Astrocyte (in vitro differentiated cells and primary cell): ENCODE data around the gene RUSF1. TPM values are rescaled to one million over a fixed set of nuclear protein-coding genes. Genes with fewer than 3 reads are reported as not detected.

Experiments used
- total RNA-seq: library from RNA; stranded (reverse); gene quantifications from 2 replicates; pipeline ENCODE4 v1.2.1, GENCODE V29; 2021

RUSF1 gene
- total RNA-seq, 1 donor from 2014 or later, result 33.9 TPM

Other genes with a start within 250 kb of the RUSF1 start
- 0.20 TPM in 1 of 2 replicates, not detected in the other for gene ITGAM, start 248.4 kb downstream of the RUSF1 start, total RNA-seq
- gene ITGAX, start 153.2 kb downstream of the RUSF1 start, total RNA-seq, result 0.27 TPM in 1 of 2 replicates, not detected in the other
- not detected in 2 replicates for gene ITGAD, start 115.1 kb downstream of the RUSF1 start, total RNA-seq
- not detected in 2 replicates for gene COX6A2, start 80.0 kb downstream of the RUSF1 start, total RNA-seq
- 0.50 and 0.84 TPM in 2 replicates for gene ZNF843, start 65.6 kb downstream of the RUSF1 start, total RNA-seq
- 11.5 and 12.1 TPM in 2 replicates for gene ARMC5, start 48.9 kb downstream of the RUSF1 start, total RNA-seq
- 124 and 134 TPM in 2 replicates for gene TGFB1I1, start 36.2 kb downstream of the RUSF1 start, total RNA-seq
- not detected in 2 replicates for gene SLC5A2, start 25.3 kb downstream of the RUSF1 start, total RNA-seq
- not detected in 2 replicates for gene AHSP, start 19.5 kb upstream of the RUSF1 start, total RNA-seq